Activated T-cell treated with anti-CD3 and anti-CD28 coated beads, Interleukin-2, amount 50 U/mL, for 4 hours (primary cell): Measurements from ENCODE around the gene HTRA2. TPM values are rescaled to one million over a fixed set of nuclear protein-coding genes. Genes with fewer than 3 reads are reported as not detected.

Experiments used
- ATAC-seq, 2 donors: fragments of 200-7000 bp; cut with Tn5 transposase; one replicate each; pipeline ENCODE4 v1.10.0; 2021
- DNase-seq: peaks from one replicate; pipeline ENCODE4 v3.0.0-alpha.2; 2020
- H3K27me3 Mint-ChIP-seq: one replicate; pipeline ENCODE4 v1.8.0; 2021; ENCODE audit warnings: low read depth, mixed read lengths
- H3K36me3 Mint-ChIP-seq: one replicate; pipeline ENCODE4 v1.8.0; 2022; ENCODE audit warnings: mixed read lengths; ENCODE audit not compliant: insufficient read depth
- H3K4me1 Mint-ChIP-seq: one replicate; pipeline ENCODE4 v1.8.0; 2021; ENCODE audit warnings: low read depth, mixed read lengths
- H3K4me3 Mint-ChIP-seq: one replicate; pipeline ENCODE4 v1.8.0; 2021; ENCODE audit warnings: mild to moderate bottlenecking, moderate library complexity, mixed read lengths
- H3K9me3 Mint-ChIP-seq: one replicate; pipeline ENCODE4 v1.8.0; 2021; ENCODE audit warnings: mixed read lengths
- total RNA-seq, 3 donors: library from RNA; stranded (reverse); gene quantifications; one replicate each; pipeline ENCODE4 v1.2.1, GENCODE V29; 2021

HTRA2 gene
- total RNA-seq, 3 donors from 2014 or later: 46.2 to 54.6 (median 50.5) TPM

GRCh38 chr2:74567881-74568280, 38.1 kb downstream of the HTRA2 start:
- Mint-ChIP-seq H3K9me3 (no peaks in the 10 kb centered on the region), H3K27me3 (peaks cover 23% of the 10 kb centered on the region), H3K4me3 (no peak overlapping the region), H3K4me1 (peaks cover 6% of the 10 kb centered on the region), H3K36me3 (no peaks in the 10 kb centered on the region)
- no peak for ATAC-seq
- DNase-seq: no peak

- no peaks in the 10 kb centered on the region for H3K36me3 Mint-ChIP-seq
- H3K27me3 Mint-ChIP-seq: peaks cover 12% of the 10 kb centered on the region
- no peak for DNase-seq
- H3K4me1 Mint-ChIP-seq: peaks cover 20% of the 10 kb centered on the region
- no peak overlapping the region for H3K4me3 Mint-ChIP-seq
- no peak for ATAC-seq
- H3K9me3 Mint-ChIP-seq: no peaks in the 10 kb centered on the region
These were observed 40.0 kb downstream of the HTRA2 start for GRCh38 chr2:74569686-74570085.

- ATAC-seq (peak; percentile 70 to 72), DNase-seq (no peak)
- Mint-ChIP-seq H3K4me3 (no peak overlapping the region), H3K9me3 (no peaks in the 10 kb centered on the region), H3K27me3 (peaks cover 10% of the 10 kb centered on the region), H3K4me1 (peaks cover 21% of the 10 kb centered on the region), H3K36me3 (no peaks in the 10 kb centered on the region)
These were observed 41.3 kb downstream of the HTRA2 start for GRCh38 chr2:74571058-74571457.

- Mint-ChIP-seq H3K4me1 (peaks cover 14% of the 10 kb centered on the region), H3K9me3 (no peaks in the 10 kb centered on the region)
These were observed 42.6 kb downstream of the HTRA2 start for GRCh38 chr2:74572178-74572925.

GRCh38 chr2:74573747-74574562, 44.2 kb downstream of the HTRA2 start:
- DNase-seq: no peak
- peaks cover 2% of the 10 kb centered on the region for H3K27me3 Mint-ChIP-seq
- peak overlapping the region; percentile 38 for H3K4me3 Mint-ChIP-seq
- peak; percentile 68 to 71 for ATAC-seq
- H3K9me3 Mint-ChIP-seq: no peaks in the 10 kb centered on the region
- H3K4me1 Mint-ChIP-seq: peaks cover 14% of the 10 kb centered on the region
- H3K36me3 Mint-ChIP-seq: no peaks in the 10 kb centered on the region

More at GRCh38 chr2:74572178-74572925, 42.6 kb downstream of the HTRA2 start:
- peaks cover 8% of the 10 kb centered on the region for H3K27me3 Mint-ChIP-seq
- H3K4me3 Mint-ChIP-seq: no peak overlapping the region
- ATAC-seq: no peak
- no peak for DNase-seq
- H3K36me3 Mint-ChIP-seq: no peaks in the 10 kb centered on the region

- Mint-ChIP-seq H3K4me1 (peaks cover 14% of the 10 kb centered on the region), H3K4me3 (no peak overlapping the region), H3K27me3 (peaks cover 11% of the 10 kb centered on the region), H3K9me3 (no peaks in the 10 kb centered on the region), H3K36me3 (no peaks in the 10 kb centered on the region)
- ATAC-seq: no peak
- DNase-seq: no peak
These were observed 45.6 kb downstream of the HTRA2 start for GRCh38 chr2:74575320-74575719.

GRCh38 chr2:74576211-74576862, 46.6 kb downstream of the HTRA2 start:
- Mint-ChIP-seq H3K27me3 (peaks cover 11% of the 10 kb centered on the region), H3K9me3 (no peaks in the 10 kb centered on the region), H3K4me1 (peaks cover 14% of the 10 kb centered on the region), H3K36me3 (no peaks in the 10 kb centered on the region), H3K4me3 (no peak overlapping the region)
- DNase-seq (no peak), ATAC-seq (no peak)

DNA sequence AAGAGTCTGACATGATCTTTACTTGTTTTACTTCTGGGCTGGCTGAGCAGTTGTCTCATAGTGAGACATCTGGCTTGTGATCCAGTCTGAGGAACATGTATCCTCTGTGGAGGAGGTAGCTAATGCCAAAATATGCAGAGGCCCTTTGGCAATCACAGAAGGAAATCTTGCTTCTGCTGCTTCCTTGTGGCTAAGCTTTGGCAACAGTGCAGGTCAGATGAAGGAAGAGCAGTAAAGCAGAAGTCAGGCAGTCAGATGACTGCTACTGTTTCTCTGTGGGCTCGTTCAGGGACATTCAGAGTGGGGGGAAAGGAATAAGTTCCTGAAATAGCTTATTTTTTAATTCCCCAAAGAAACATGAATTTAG, 47.1 kb downstream of the HTRA2 start:
- ATAC-seq: no peak
- Mint-ChIP-seq H3K4me3 (no peak overlapping the region), H3K27me3 (peaks cover 11% of the 10 kb centered on the region), H3K36me3 (no peaks in the 10 kb centered on the region), H3K4me1 (peaks cover 14% of the 10 kb centered on the region), H3K9me3 (no peaks in the 10 kb centered on the region)
- no peak for DNase-seq

- H3K4me1 Mint-ChIP-seq: peaks cover 14% of the 10 kb centered on the region
- ATAC-seq: no peak
These were observed 47.7 kb downstream of the HTRA2 start for GRCh38 chr2:74577448-74577847.

GRCh38 chr2:74578408-74578807, 48.7 kb downstream of the HTRA2 start:
- Mint-ChIP-seq H3K4me1 (peaks cover 14% of the 10 kb centered on the region), H3K9me3 (no peaks in the 10 kb centered on the region), H3K36me3 (no peaks in the 10 kb centered on the region), H3K4me3 (no peak overlapping the region), H3K27me3 (peaks cover 11% of the 10 kb centered on the region)
- DNase-seq (no peak), ATAC-seq (no peak)

More at GRCh38 chr2:74577448-74577847, 47.7 kb downstream of the HTRA2 start:
- Mint-ChIP-seq H3K9me3 (no peaks in the 10 kb centered on the region), H3K27me3 (peaks cover 11% of the 10 kb centered on the region), H3K36me3 (no peaks in the 10 kb centered on the region), H3K4me3 (no peak overlapping the region)
- no peak for DNase-seq

DNA sequence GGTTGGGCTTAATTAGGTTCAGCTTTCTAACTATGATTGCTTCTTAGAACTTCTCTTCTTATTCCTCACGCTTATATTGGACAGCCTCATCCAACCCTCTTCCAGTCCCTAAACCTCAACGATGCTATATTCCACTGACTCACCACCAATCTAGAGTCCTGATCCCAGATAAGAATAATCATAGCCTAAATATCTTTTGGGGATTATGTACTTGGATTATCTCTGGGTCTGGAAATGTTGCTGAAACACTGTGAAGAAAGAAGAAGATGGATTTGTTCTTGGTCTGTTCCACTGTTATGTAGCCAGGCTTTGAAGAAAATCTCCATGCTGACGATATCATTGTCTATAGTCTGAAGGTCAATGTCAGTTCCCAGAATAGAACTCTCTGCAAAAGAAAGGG, 51.7 kb downstream of the HTRA2 start:
- H3K9me3 Mint-ChIP-seq: no peaks in the 10 kb centered on the region
- DNase-seq (no peak), ATAC-seq (no peak)
- no peak overlapping the region for H3K4me3 Mint-ChIP-seq
- no peaks in the 10 kb centered on the region for H3K36me3 Mint-ChIP-seq
- H3K4me1 Mint-ChIP-seq: peaks cover 12% of the 10 kb centered on the region
- peaks cover 12% of the 10 kb centered on the region for H3K27me3 Mint-ChIP-seq

- no peak for ATAC-seq
- DNase-seq: no peak
- no peaks in the 10 kb centered on the region for H3K36me3 Mint-ChIP-seq
- H3K27me3 Mint-ChIP-seq: peaks cover 12% of the 10 kb centered on the region
- H3K4me1 Mint-ChIP-seq: peaks cover 12% of the 10 kb centered on the region
- no peak overlapping the region for H3K4me3 Mint-ChIP-seq
- H3K9me3 Mint-ChIP-seq: no peaks in the 10 kb centered on the region
These were observed 52.5 kb downstream of the HTRA2 start for GRCh38 chr2:74582184-74582583.
